Keratinocyte (primary cell): ENCODE data around the gene HELZ. TPM values are rescaled to one million over a fixed set of nuclear protein-coding genes. Genes with fewer than 3 reads are reported as not detected.

Source experiments
- DNase-seq: peaks from one replicate; pipeline ENCODE4 v3.0.0-alpha.2; 2011; ENCODE audit warnings: low read depth, missing footprints, low spot score
- FAIRE-seq: peaks from 2 replicates; lab custom pipeline; 2011; peaks lifted over from hg19 to GRCh38; lab: Jason Lieb, UNC
- H2AFZ ChIP-seq: 2 replicates; pipeline ENCODE4 v1.6.0; 2012; ENCODE audit warnings: low read length, control low read depth, inconsistent platforms; ENCODE audit not compliant: control insufficient read depth
- H3K27ac ChIP-seq: 2 replicates; pipeline ENCODE4 v1.5.1; 2011; ENCODE audit warnings: low read length; ENCODE audit not compliant: control insufficient read depth, insufficient read depth
- H3K27me3 ChIP-seq: 3 replicates; pipeline ENCODE4 v1.6.0; 2011; ENCODE audit warnings: low read length; ENCODE audit not compliant: control insufficient read depth, insufficient read depth; ENCODE audit errors: extremely low read depth
- H3K36me3 ChIP-seq, 2 experiments: 2 replicates in 1 of 2; 3 replicates in 1 of 2; pipeline ENCODE4 v1.5.1; 2011; ENCODE audit warnings: low read length in 2 of 2, mild to moderate bottlenecking in 1 of 2; ENCODE audit not compliant: control insufficient read depth in 2 of 2, insufficient read depth in 2 of 2; ENCODE audit errors: extremely low read depth in 1 of 2
- H3K4me1 ChIP-seq: 3 replicates; pipeline ENCODE4 v1.5.1; 2011; ENCODE audit warnings: low read length; ENCODE audit not compliant: control insufficient read depth, insufficient read depth; ENCODE audit errors: extremely low read depth
- H3K4me2 ChIP-seq: 3 replicates; pipeline ENCODE4 v1.6.0; 2011; ENCODE audit warnings: low read depth, low read length; ENCODE audit not compliant: control insufficient read depth, insufficient read depth; ENCODE audit errors: extremely low read depth
- H3K4me3 ChIP-seq, 3 experiments: fragments of 200-600 bp in 1 of 3; sonication (generic) in 1 of 3; 2 replicates in 2 of 3; 3 replicates in 1 of 3; pipeline ENCODE4 v1.5.1; 2011 to 2016; ENCODE audit warnings: low read length in 3 of 3, mild to moderate bottlenecking in 3 of 3, control low read depth in 2 of 3, inconsistent platforms in 1 of 3, low read depth in 1 of 3, mixed read lengths in 1 of 3, mixed run types in 1 of 3, moderate library complexity in 1 of 3; ENCODE audit not compliant: control insufficient read depth in 2 of 3, insufficient read depth in 2 of 3; ENCODE audit errors: extremely low read depth in 1 of 3
- H3K79me2 ChIP-seq: 2 replicates; pipeline ENCODE4 v1.6.0; 2012; ENCODE audit warnings: low read length; ENCODE audit not compliant: control insufficient read depth, insufficient read depth
- H3K9ac ChIP-seq: 3 replicates; pipeline ENCODE4 v1.6.0; 2011; ENCODE audit warnings: low read length; ENCODE audit not compliant: control insufficient read depth, insufficient read depth; ENCODE audit errors: extremely low read depth
- H3K9me1 ChIP-seq: 3 replicates; pipeline ENCODE4 v1.6.0; 2011; ENCODE audit warnings: low read length; ENCODE audit not compliant: control insufficient read depth, insufficient read depth; ENCODE audit errors: extremely low read depth
- H3K9me3 ChIP-seq: 2 replicates; pipeline ENCODE4 v1.5.1; 2012; ENCODE audit warnings: low read depth, low read length; ENCODE audit not compliant: control insufficient read depth
- H4K20me1 ChIP-seq: 3 replicates; pipeline ENCODE4 v1.6.0; 2011; ENCODE audit warnings: low read length; ENCODE audit not compliant: control insufficient read depth, insufficient read depth; ENCODE audit errors: extremely low read depth
- CTCF ChIP-seq, 3 experiments: IDR thresholded peaks in 1 of 3; conservative IDR thresholded peaks in 1 of 3; optimal IDR thresholded peaks in 1 of 3; 2 replicates in 2 of 3; 3 replicates in 1 of 3; pipeline versions ENCODE3 to v1.5.1; 2011; ENCODE audit warnings: low read length in 3 of 3, mild to moderate bottlenecking in 3 of 3, moderate library complexity in 2 of 3, control low read depth in 1 of 3, inconsistent platforms in 1 of 3; ENCODE audit not compliant: insufficient read depth in 2 of 3; ENCODE audit errors: extremely low read depth in 1 of 3
- EZH2 ChIP-seq: IDR thresholded peaks from one replicate; pipeline ENCODE4 v1.6.1; 2012; ENCODE audit warnings: inconsistent platforms, mild to moderate bottlenecking, low read length, moderate library complexity
- dilution Hi-C: fragments of 300-500 bp; cut with MboI; formaldehyde crosslinking; loops from one replicate; pipeline ENCODE4 v1.7.0; 2020; ENCODE audit warnings: low sequenced_read_pairs; ENCODE audit not compliant: extremely low pct_ligation_motif_present
- polyA plus RNA-seq, 5 experiments: library from polyadenylated mRNA; depleted of rRNA in 3 of 5; stranded (reverse) in 3 of 5; stranded (forward) in 1 of 5; unstranded in 1 of 5; fragments of >200 nt; gene quantifications; 1 replicate in 1 of 5; 2 replicates in 3 of 5; 3 replicates in 1 of 5; pipeline versions ENCODE4 v1.2.1 to v1.2.3, GENCODE V29; 2011 to 2012; ENCODE audit warnings: missing spikeins in 2 of 5, low read depth in 1 of 5, low replicate concordance in 1 of 5

Gene HELZ
- polyA plus RNA-seq, 1 donor (not counting 4 experiments of a cell fraction or from before 2014, with no cell fraction given), result 18.2 TPM

- no peak overlapping the region for H3K4me2 ChIP-seq
- no peak for FAIRE-seq
- H3K9ac ChIP-seq, result no peak overlapping the region
- H4K20me1 ChIP-seq, result no peaks in the 10 kb centered on the region
- no peak overlapping the region for H3K27ac ChIP-seq
- no peak for DNase-seq
- H3K36me3 ChIP-seq, result peaks cover 0 to 6% of the 10 kb centered on the region in 2 experiments
- H3K9me1 ChIP-seq, result no peaks in the 10 kb centered on the region
- H3K4me3 ChIP-seq, result no peak overlapping the region
- no peaks in the 10 kb centered on the region for H3K27me3 ChIP-seq
- H3K4me1 ChIP-seq, result no peaks in the 10 kb centered on the region
- H3K9me3 ChIP-seq, result no peaks in the 10 kb centered on the region
- dilution Hi-C loops, result no loop called here
- H3K79me2 ChIP-seq, result no peaks in the 10 kb centered on the region
- no peak overlapping the region for H2AFZ ChIP-seq
- TF ChIP-seq EZH2 (no peak), CTCF (optimal IDR thresholded peaks at IDR 0.05 in 1 of 3, IDR thresholded peaks at IDR 0.05 in 1 of 3, conservative IDR thresholded peaks at IDR 0.05 in 1 of 3; ENCODE audit: extremely low read depth in 1 of 3, insufficient read depth in 2 of 3, low read length in 3 of 3) (no peak)
Observed at GRCh38 chr17:67080804-67081203, 164.2 kb downstream of the HELZ start.

GRCh38 chr17:67079491-67079890, 165.5 kb downstream of the HELZ start:
- no peaks in the 10 kb centered on the region for H3K79me2 ChIP-seq
- no peak overlapping the region for H3K27ac ChIP-seq
- no peak for DNase-seq
- no peaks in the 10 kb centered on the region for H4K20me1 ChIP-seq
- H3K4me3 ChIP-seq, result no peak overlapping the region
- H3K4me2 ChIP-seq, result no peak overlapping the region
- no peak overlapping the region for H2AFZ ChIP-seq
- no peaks in the 10 kb centered on the region for H3K9me3 ChIP-seq
- H3K4me1 ChIP-seq, result no peaks in the 10 kb centered on the region
- no peaks in the 10 kb centered on the region for H3K27me3 ChIP-seq
- peaks cover 0 to 6% of the 10 kb centered on the region in 2 experiments for H3K36me3 ChIP-seq
- no peak for FAIRE-seq
- TF ChIP-seq EZH2, result no peak
- H3K9ac ChIP-seq, result no peak overlapping the region
- dilution Hi-C loops, result no loop called here
- H3K9me1 ChIP-seq, result no peaks in the 10 kb centered on the region

- H2AFZ ChIP-seq, result no peak overlapping the region
- DNase-seq, result no peak
- no peaks in the 10 kb centered on the region for H4K20me1 ChIP-seq
- no peaks in the 10 kb centered on the region for H3K9me3 ChIP-seq
- no peak overlapping the region for H3K4me3 ChIP-seq
- no peaks in the 10 kb centered on the region for H3K4me1 ChIP-seq
- no peaks in the 10 kb centered on the region for H3K27me3 ChIP-seq
- TF ChIP-seq CTCF (optimal IDR thresholded peaks at IDR 0.05 in 1 of 3, IDR thresholded peaks at IDR 0.05 in 1 of 3, conservative IDR thresholded peaks at IDR 0.05 in 1 of 3; ENCODE audit: extremely low read depth in 1 of 3, insufficient read depth in 2 of 3, low read length in 3 of 3), result no peak
- TF ChIP-seq EZH2, result no peak
- H3K36me3 ChIP-seq, result peaks cover 0 to 6% of the 10 kb centered on the region in 2 experiments
- no peak overlapping the region for H3K9ac ChIP-seq
- no peaks in the 10 kb centered on the region for H3K9me1 ChIP-seq
- no peak overlapping the region for H3K27ac ChIP-seq
- H3K79me2 ChIP-seq, result no peaks in the 10 kb centered on the region
- no peak for FAIRE-seq
- dilution Hi-C loops, result no loop called here
- H3K4me2 ChIP-seq, result no peak overlapping the region
Observed at GRCh38 chr17:67078292-67078691, 166.7 kb downstream of the HELZ start.
